AG10803 (cell line): ENCODE measurements around the gene PTPRE.

Experiments used
- DNase-seq: peaks from one replicate; pipeline ENCODE4 v3.0.0; 2010; ENCODE audit warnings: low read depth
- H3K4me3 ChIP-seq: 2 replicates; pipeline ENCODE4 v1.5.1; 2011; ENCODE audit warnings: mild to moderate bottlenecking, low read length, control low read depth
- TF ChIP-seq, protein P1 (sequence below): conservative IDR thresholded peaks from 2 replicates; pipeline ENCODE4 v1.5.1; 2011; ENCODE audit warnings: mild to moderate bottlenecking, low read length, control low read depth, inconsistent platforms

The PTPRE gene

DNA sequence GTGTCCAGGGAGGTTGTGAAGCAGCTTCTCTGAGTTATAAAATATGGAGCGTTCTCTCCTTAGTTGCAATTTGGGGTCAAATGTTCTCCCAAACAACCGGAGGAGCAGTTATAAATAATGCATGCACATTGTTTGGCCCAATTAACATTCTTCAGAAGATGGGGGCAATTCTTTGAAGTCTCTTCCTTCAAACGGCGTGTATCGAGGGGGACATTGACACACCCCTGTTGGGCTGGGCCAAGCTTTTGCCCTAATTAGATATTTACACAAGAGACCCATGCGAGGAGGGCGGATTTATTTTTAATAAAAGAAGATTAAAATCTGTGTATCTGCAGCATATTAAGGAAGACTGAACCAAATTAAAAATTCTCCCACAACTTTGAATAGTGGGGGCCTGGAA lies 107.3 kb downstream of the PTPRE start:
- TF ChIP-seq, protein P1, sequence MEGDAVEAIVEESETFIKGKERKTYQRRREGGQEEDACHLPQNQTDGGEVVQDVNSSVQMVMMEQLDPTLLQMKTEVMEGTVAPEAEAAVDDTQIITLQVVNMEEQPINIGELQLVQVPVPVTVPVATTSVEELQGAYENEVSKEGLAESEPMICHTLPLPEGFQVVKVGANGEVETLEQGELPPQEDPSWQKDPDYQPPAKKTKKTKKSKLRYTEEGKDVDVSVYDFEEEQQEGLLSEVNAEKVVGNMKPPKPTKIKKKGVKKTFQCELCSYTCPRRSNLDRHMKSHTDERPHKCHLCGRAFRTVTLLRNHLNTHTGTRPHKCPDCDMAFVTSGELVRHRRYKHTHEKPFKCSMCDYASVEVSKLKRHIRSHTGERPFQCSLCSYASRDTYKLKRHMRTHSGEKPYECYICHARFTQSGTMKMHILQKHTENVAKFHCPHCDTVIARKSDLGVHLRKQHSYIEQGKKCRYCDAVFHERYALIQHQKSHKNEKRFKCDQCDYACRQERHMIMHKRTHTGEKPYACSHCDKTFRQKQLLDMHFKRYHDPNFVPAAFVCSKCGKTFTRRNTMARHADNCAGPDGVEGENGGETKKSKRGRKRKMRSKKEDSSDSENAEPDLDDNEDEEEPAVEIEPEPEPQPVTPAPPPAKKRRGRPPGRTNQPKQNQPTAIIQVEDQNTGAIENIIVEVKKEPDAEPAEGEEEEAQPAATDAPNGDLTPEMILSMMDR = no peak
- no peak overlapping the region for H3K4me3 ChIP-seq
- DNase-seq = no peak

DNA sequence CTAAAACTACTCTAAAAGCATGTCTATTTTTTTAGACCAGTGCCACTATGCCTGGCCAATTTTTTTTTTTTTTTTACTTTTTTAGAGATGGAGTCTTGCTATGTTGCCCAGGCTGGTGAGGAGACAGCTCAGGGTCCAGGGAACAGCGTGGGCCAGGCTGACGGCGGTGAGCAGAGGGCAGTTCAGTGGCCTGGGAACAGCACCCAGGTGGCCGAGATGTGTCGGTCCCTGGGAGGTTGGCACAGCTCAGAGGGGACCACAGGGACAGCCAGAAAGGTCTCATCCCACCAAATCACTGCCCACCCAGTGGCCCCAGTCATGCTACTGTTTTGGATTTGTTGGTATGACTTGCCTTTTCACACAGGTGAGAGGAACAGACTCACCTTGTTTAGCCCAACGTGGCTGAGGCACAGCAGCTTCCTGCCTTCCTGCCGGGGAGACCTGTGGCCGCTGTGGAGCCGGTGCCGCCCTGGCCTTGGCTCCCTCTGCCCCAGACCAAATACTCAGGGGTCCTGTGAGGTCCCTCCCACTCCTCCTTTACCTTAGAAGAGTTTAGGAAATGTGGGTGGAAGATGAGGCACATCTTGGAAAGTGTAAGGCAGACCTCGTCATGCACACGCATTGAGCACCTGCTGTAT lies 109.6 kb downstream of the PTPRE start:
- no peak overlapping the region for H3K4me3 ChIP-seq
- TF ChIP-seq, protein P1 = no peak
- no peak for DNase-seq

DNA sequence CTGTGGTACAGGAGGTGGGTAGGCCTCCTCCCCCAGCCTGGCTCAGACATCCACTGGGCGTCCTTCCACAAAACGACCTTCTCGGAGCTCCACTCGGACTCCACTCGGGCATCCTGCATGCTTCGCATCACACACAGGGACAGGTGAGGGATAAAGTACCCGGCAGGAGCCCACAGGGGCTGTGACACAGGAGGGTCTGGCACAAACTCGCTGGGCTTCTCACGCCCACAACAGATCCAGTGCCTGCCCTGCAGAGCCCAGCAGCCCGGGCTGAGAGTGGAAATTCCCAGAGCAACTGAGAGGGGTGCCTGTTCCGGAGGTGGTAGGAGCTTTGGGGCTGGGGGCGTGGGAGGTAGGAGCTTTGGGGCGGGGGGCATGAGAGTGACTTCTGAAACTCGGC lies 110.9 kb downstream of the PTPRE start:
- H3K4me3 ChIP-seq = no peak overlapping the region
- TF ChIP-seq, protein P1 = no peak

DNA sequence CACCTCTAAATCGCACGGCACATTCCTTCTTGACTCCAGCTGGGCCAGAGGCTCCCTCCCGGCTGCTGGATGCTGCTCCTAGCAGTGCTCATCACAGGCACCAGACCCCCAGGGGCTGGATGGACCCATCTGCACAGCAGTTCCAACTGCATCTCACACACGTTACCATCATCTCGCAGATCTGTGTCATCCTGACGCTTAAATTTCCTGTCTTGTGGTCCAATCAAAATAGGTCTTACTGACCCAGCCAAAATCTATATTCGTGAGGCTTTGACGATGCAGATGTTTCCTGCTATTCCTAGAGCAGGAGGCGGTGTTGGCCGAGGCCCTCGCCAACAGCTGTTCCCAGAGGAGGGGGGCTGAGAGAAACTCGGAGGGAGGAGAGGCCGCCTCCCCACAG lies 111.3 kb downstream of the PTPRE start:
- H3K4me3 ChIP-seq = no peak overlapping the region
- TF ChIP-seq, protein P1 = no peak
- peak; percentile 8 for DNase-seq

More for the DNA sequence above, 110.9 kb downstream of the PTPRE start:
- DNase-seq = no peak

DNA sequence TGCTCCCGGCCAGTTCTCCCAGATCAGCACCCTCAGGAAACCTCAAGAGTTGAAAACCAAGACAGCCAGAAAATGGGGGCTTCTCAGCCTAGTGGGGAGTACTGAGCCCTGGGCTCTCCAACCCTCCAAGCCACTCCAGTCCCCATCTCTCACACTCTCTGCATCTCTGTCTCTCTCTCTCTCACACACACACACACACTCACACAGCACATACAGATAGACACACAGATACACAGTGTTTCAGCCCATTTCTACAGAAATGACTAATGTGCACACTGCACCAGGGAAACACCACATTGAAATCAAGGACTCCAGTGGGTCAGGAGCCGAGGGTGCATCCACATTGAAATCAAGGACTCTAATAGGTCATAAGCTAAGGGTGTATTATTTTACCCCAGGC lies 111.8 kb downstream of the PTPRE start:
- no peak overlapping the region for H3K4me3 ChIP-seq
- TF ChIP-seq, protein P1 = no peak
- DNase-seq = no peak

DNA sequence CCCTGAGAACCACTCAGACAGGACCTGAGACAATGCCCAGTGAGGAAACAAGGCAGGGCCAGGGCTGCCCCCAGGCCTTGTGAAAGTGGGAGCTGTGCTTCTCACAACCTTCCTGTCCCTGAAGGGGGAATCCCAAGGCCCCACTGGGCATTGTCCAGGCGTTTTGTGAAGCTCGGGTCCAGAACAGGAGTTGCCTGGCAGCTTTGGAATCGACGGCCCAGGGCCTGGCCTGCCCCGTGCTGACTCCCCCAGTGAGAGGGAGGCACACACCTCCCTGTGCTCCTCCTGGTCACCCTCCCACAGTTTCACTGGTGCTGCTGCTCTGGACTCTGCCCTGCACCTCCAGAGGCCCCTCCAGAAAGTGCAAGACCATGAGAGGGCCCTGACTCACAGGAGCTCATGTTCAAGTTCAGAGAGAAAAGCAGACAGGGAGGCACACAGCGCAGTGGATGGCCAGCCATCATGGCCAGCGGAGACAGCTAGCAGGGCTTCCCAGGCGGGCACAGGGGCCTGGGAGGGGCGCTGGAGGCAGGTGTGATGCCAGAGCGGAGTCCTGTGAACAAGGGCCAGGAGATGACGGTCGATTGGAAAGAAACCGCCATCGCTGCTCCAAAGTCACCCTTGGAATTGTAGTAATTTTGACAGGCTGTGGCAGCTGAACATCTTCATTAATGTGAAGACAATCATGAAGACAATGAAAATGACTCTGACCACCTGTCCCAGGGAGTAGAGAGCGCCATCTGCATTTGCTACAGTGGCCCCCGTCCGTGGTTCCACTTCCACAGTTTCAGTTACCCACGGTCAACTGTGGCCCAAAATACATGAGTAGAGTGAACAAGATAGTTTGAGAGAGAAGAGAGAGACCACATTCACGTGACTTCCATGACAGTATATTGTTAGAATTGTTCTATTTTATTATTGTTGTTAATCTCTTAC lies 115.6 kb downstream of the PTPRE start:
- H3K4me3 ChIP-seq = no peak overlapping the region
- TF ChIP-seq, protein P1 = no peak
- DNase-seq = no peak
